Neural crest cell (in vitro differentiated cells): ENCODE measurements around the gene CDK10. TPM values are rescaled to one million over a fixed set of nuclear protein-coding genes. Genes with fewer than 3 reads are reported as not detected.

ENCODE experiments used
- DNase-seq: peaks from one replicate; pipeline ENCODE4 v3.0.0; 2021; ENCODE audit warnings: low read depth, mixed read lengths, low spot score
- H3K27ac Mint-ChIP-seq: one replicate; pipeline ENCODE4 v1.8.0; 2021; ENCODE audit warnings: mild to moderate bottlenecking, mixed read lengths; ENCODE audit not compliant: unreplicated experiment
- H3K27me3 Mint-ChIP-seq: 2 replicates; pipeline ENCODE4 v1.8.0; 2021; ENCODE audit warnings: low read depth, mild to moderate bottlenecking, mixed read lengths
- H3K36me3 Mint-ChIP-seq: 2 replicates; pipeline ENCODE4 v1.8.0; 2021; ENCODE audit warnings: low read depth, mild to moderate bottlenecking, mixed read lengths
- H3K4me1 Mint-ChIP-seq: 2 replicates; pipeline ENCODE4 v1.8.0; 2021; ENCODE audit warnings: mixed read lengths
- H3K4me3 Mint-ChIP-seq: one replicate; pipeline ENCODE4 v1.8.0; 2021; ENCODE audit warnings: mild to moderate bottlenecking, mixed read lengths
- H3K9me3 Mint-ChIP-seq: 2 replicates; pipeline ENCODE4 v1.8.0; 2021; ENCODE audit warnings: mixed read lengths
- CTCF ChIP-seq: fragments of 200-600 bp; sonication (generic); conservative IDR thresholded peaks from 2 replicates; pipeline ENCODE4 v1.5.0; 2021; ENCODE audit warnings: antibody characterized with exemption, mild to moderate bottlenecking
- total RNA-seq: library from RNA; stranded (reverse); gene quantifications from 2 replicates; pipeline ENCODE4 v1.2.1, GENCODE V29; 2021

The CDK10 gene
- total RNA-seq, 1 donor from 2014 or later: 127 TPM

GRCh38 chr16:89717688-89718505 lies 31.4 kb downstream of the CDK10 start:
- Mint-ChIP-seq H3K4me3 (peak overlapping the region; percentile 82), H3K27ac (no peak overlapping the region), H3K36me3 (peaks cover 8% of the 10 kb centered on the region), H3K9me3 (no peaks in the 10 kb centered on the region), H3K4me1 (peaks cover 27% of the 10 kb centered on the region), H3K27me3 (no peaks in the 10 kb centered on the region)
- TF ChIP-seq CTCF: no peak
- no peak for DNase-seq

GRCh38 chr16:89720551-89720812 lies 34.0 kb downstream of the CDK10 start:
- no peak overlapping the region for H3K27ac Mint-ChIP-seq
- peaks cover 4% of the 10 kb centered on the region for H3K27me3 Mint-ChIP-seq
- H3K4me1 Mint-ChIP-seq: peaks cover 32% of the 10 kb centered on the region

GRCh38 chr16:89720813-89721545 lies 34.5 kb downstream of the CDK10 start, which contains the start of the genes VPS9D1 and ZNF276:
Gene VPS9D1, minus strand, starts transcription at chr16:89720898. Its CDS starts 37 bp downstream, at chr16:89720861.
Gene ZNF276, plus strand, starts transcription at chr16:89721537. Its CDS starts 104 bp downstream, at chr16:89721641.
- Mint-ChIP-seq H3K4me1 (peaks cover 32% of the 10 kb centered on the region), H3K27me3 (peaks cover 4% of the 10 kb centered on the region), H3K9me3 (no peaks in the 10 kb centered on the region), H3K4me3 (peak within 1 kb of the TSS; percentile 83), H3K27ac (peak within 1 kb of the TSS; percentile 43), H3K36me3 (peaks cover 4% of the 10 kb centered on the region)
- peak; percentile 68 for DNase-seq
- no peak for TF ChIP-seq CTCF

More at GRCh38 chr16:89720551-89720812, 34.0 kb downstream of the CDK10 start:
- Mint-ChIP-seq H3K9me3 (no peaks in the 10 kb centered on the region), H3K36me3 (peaks cover 4% of the 10 kb centered on the region), H3K4me3 (peak overlapping the region; percentile 83)
- no peak for TF ChIP-seq CTCF
- DNase-seq: no peak

GRCh38 chr16:89721546-89722391 lies 35.3 kb downstream of the CDK10 start:
- no peak overlapping the region for H3K27ac Mint-ChIP-seq
- H3K27me3 Mint-ChIP-seq: peaks cover 4% of the 10 kb centered on the region
- peaks cover 4% of the 10 kb centered on the region for H3K36me3 Mint-ChIP-seq
- no peak for DNase-seq
- peaks cover 32% of the 10 kb centered on the region for H3K4me1 Mint-ChIP-seq
- no peaks in the 10 kb centered on the region for H3K9me3 Mint-ChIP-seq
- peak overlapping the region; percentile 79 for H3K4me3 Mint-ChIP-seq
- TF ChIP-seq CTCF: no peak
